GM23338 (cell line): ENCODE results near the gene KANK4. TPM values are rescaled to one million over a fixed set of nuclear protein-coding genes. Genes with fewer than 3 reads are reported as not detected.

Experiments used
- ATAC-seq: fragments of 200-7000 bp; cut with Tn5 transposase; 3 replicates; pipeline ENCODE4 v1.9.1; 2020
- DNase-seq: peaks from one replicate; pipeline ENCODE4 v3.0.0-alpha.2; 2015; ENCODE audit warnings: low spot score
- H2AFZ ChIP-seq: fragments of 200-600 bp; sonication (generic); 2 replicates; pipeline ENCODE4 v1.8.0; 2016; ENCODE audit warnings: antibody characterized with exemption, mild to moderate bottlenecking, moderate library complexity
- H3F3A ChIP-seq: fragments of 200-600 bp; sonication (generic); replicated peaks from 2 replicates; pipeline ENCODE4 v1.8.0; 2017; ENCODE audit warnings: antibody characterized with exemption, mixed run types, low read depth
- H3K27ac ChIP-seq: fragments of 200-600 bp; sonication (generic); 2 replicates; pipeline ENCODE4 v1.6.1; 2016; ENCODE audit warnings: low read depth
- H3K27me3 ChIP-seq: fragments of 200-600 bp; sonication (generic); 2 replicates; pipeline ENCODE4 v1.8.0; 2016; ENCODE audit warnings: mild to moderate bottlenecking, mixed run types, moderate library complexity; ENCODE audit not compliant: insufficient read depth
- H3K36me3 ChIP-seq: fragments of 200-600 bp; sonication (generic); 2 replicates; pipeline ENCODE4 v1.8.0; 2016; ENCODE audit warnings: mild to moderate bottlenecking; ENCODE audit not compliant: insufficient read depth
- H3K4me1 ChIP-seq: fragments of 200-600 bp; sonication (generic); 2 replicates; pipeline ENCODE4 v1.8.0; 2016; ENCODE audit warnings: mild to moderate bottlenecking, moderate library complexity; ENCODE audit not compliant: insufficient read depth
- H3K4me2 ChIP-seq: fragments of 200-600 bp; sonication (generic); 2 replicates; pipeline ENCODE4 v1.7.1; 2017; ENCODE audit warnings: mixed run types
- H3K4me3 ChIP-seq: fragments of 200-600 bp; sonication (generic); 2 replicates; pipeline ENCODE4 v1.6.1; 2016; ENCODE audit warnings: mixed run types
- H3K79me2 ChIP-seq: fragments of 200-600 bp; sonication (generic); replicated peaks from 2 replicates; pipeline ENCODE4 v1.8.0; 2017; ENCODE audit warnings: mild to moderate bottlenecking; ENCODE audit not compliant: insufficient read depth
- H3K9me2 ChIP-seq: fragments of 200-600 bp; sonication (generic); 2 replicates; pipeline ENCODE4 v1.8.0; 2017; ENCODE audit not compliant: insufficient read depth
- H4K20me1 ChIP-seq: fragments of 200-600 bp; sonication (generic); replicated peaks from 2 replicates; pipeline ENCODE4 v1.8.0; 2017; ENCODE audit warnings: mild to moderate bottlenecking; ENCODE audit not compliant: insufficient read depth
- H3K27ac Mint-ChIP-seq: 2 replicates; pipeline ENCODE4 v1.8.0; 2020; ENCODE audit warnings: inconsistent platforms, mild to moderate bottlenecking, moderate library complexity, mixed read lengths
- H3K27me3 Mint-ChIP-seq: 3 replicates; pipeline ENCODE4 v1.8.0; 2022; ENCODE audit warnings: low read depth, mild to moderate bottlenecking, moderate library complexity, mixed read lengths, inconsistent platforms; ENCODE audit not compliant: insufficient read depth, poor library complexity
- H3K36me3 Mint-ChIP-seq: 3 replicates; pipeline ENCODE4 v1.8.0; 2021; ENCODE audit warnings: low read depth, mild to moderate bottlenecking, inconsistent platforms, moderate library complexity, mixed read lengths
- H3K4me1 Mint-ChIP-seq: 3 replicates; pipeline ENCODE4 v1.8.0; 2020; ENCODE audit warnings: mild to moderate bottlenecking, inconsistent platforms, mixed read lengths
- H3K4me3 Mint-ChIP-seq: 3 replicates; pipeline ENCODE4 v1.8.0; 2021; ENCODE audit warnings: moderate library complexity, mild to moderate bottlenecking, inconsistent platforms, mixed read lengths
- H3K9me3 Mint-ChIP-seq: 3 replicates; pipeline ENCODE4 v1.8.0; 2020; ENCODE audit warnings: moderate library complexity, mild to moderate bottlenecking, inconsistent platforms, mixed read lengths
- CREB1 ChIP-seq: fragments of 250-450 bp; sonication (Bioruptor Pico); IDR thresholded peaks from 2 replicates; pipeline ENCODE4 v1.5.0; 2020; ENCODE audit warnings: low read depth, mild to moderate bottlenecking, moderate library complexity
- ETS1 ChIP-seq: IDR thresholded peaks from 2 replicates; pipeline ENCODE4 v1.6.1; 2016; ENCODE audit warnings: antibody characterized with exemption
- NANOG ChIP-seq: IDR thresholded peaks from 2 replicates; pipeline ENCODE4 v1.6.1; 2016; ENCODE audit warnings: antibody characterized with exemption, borderline replicate concordance
- POLR2AphosphoS5 ChIP-seq: IDR thresholded peaks from 2 replicates; pipeline ENCODE4 v1.6.1; 2016; ENCODE audit warnings: antibody characterized with exemption, low read depth
- REST ChIP-seq: IDR thresholded peaks from one replicate; pipeline ENCODE4 v1.6.1; 2018; ENCODE audit warnings: antibody characterized with exemption; ENCODE audit not compliant: unreplicated experiment
- ZNF114 ChIP-seq: fragments of 250-450 bp; sonication (Bioruptor Pico); IDR thresholded peaks from 2 replicates; pipeline ENCODE4 v1.5.0; 2020; ENCODE audit warnings: mild to moderate bottlenecking, moderate library complexity
- ZNF331 ChIP-seq: fragments of 250-450 bp; sonication (Bioruptor Pico); IDR thresholded peaks from 2 replicates; pipeline ENCODE4 v1.5.0; 2020; ENCODE audit warnings: low read depth, mild to moderate bottlenecking, moderate library complexity
- polyA plus RNA-seq: library from polyadenylated mRNA; unstranded; fragments of >200 nt; fragmentation: Nextera tagmentation; extraction: Ambion mirVana; gene quantifications from 2 replicates; pipeline ENCODE4 v1.2.1, GENCODE V29; 2016
- total RNA-seq: library from RNA; depleted of rRNA; stranded (reverse); fragments of >200 nt; shearing (Covaris generic); gene quantifications from 2 replicates; pipeline ENCODE4 v1.2.3, GENCODE V29; 2014

The KANK4 gene
- total and polyA plus RNA-seq, 2 experiments from 2014 or later: 0.31 to 0.42 TPM

GRCh38 chr1:62208087-62208486 lies 111.1 kb downstream of the KANK4 start:
- DNase-seq (no peak), ATAC-seq (no peak)
- Histone ChIP-seq H3K36me3 (peaks cover 82% of the 10 kb centered on the region), H3K4me2 (no peak overlapping the region), H3K9me2 (no peaks in the 10 kb centered on the region), H3K79me2 (peaks cover 65% of the 10 kb centered on the region), H4K20me1 (peaks cover 70% of the 10 kb centered on the region), H3K4me3 (no peak overlapping the region), H3K27ac (peak overlapping the region; percentile 48), H2AFZ (no peak overlapping the region), H3K27me3 (no peaks in the 10 kb centered on the region), H3F3A (peaks cover 83% of the 10 kb centered on the region), H3K4me1 (peaks cover 41% of the 10 kb centered on the region)
- Mint-ChIP-seq H3K4me3 (no peak overlapping the region), H3K36me3 (peaks cover 98% of the 10 kb centered on the region), H3K9me3 (peaks cover 44% of the 10 kb centered on the region), H3K27ac (0 out of 2 replicates have a peak overlapping the region, but pooled peaks have one; percentile 31), H3K4me1 (peaks cover 49% of the 10 kb centered on the region), H3K27me3 (peaks cover 64% of the 10 kb centered on the region)
- TF ChIP-seq POLR2AphosphoS5 (peak; percentile 55; the same call in 1 of the 2 replicates), ZNF114 (CRISPR knock-in tag) (no peak)

- Histone ChIP-seq H3K4me1 (peaks cover 50% of the 10 kb centered on the region), H3K27ac (peak overlapping the region; percentile 48), H3K9me2 (no peaks in the 10 kb centered on the region), H3K79me2 (peaks cover 74% of the 10 kb centered on the region), H3F3A (peaks cover 78% of the 10 kb centered on the region), H3K4me3 (no peak overlapping the region), H2AFZ (no peak overlapping the region), H4K20me1 (peaks cover 79% of the 10 kb centered on the region), H3K36me3 (peaks cover 90% of the 10 kb centered on the region), H3K4me2 (peak overlapping the region; percentile 9; the same call in 1 of the 2 replicates), H3K27me3 (no peaks in the 10 kb centered on the region)
- Mint-ChIP-seq H3K36me3 (peaks cover 100% of the 10 kb centered on the region), H3K27ac (peak overlapping the region; percentile 43; the same call in 1 of the 2 replicates), H3K9me3 (peaks cover 37% of the 10 kb centered on the region), H3K27me3 (peaks cover 56% of the 10 kb centered on the region), H3K4me3 (peak overlapping the region; percentile 16), H3K4me1 (peaks cover 52% of the 10 kb centered on the region)
- DNase-seq (no peak), ATAC-seq (no peak)
- TF ChIP-seq REST: no peak
- no peak for TF ChIP-seq POLR2AphosphoS5
- TF ChIP-seq CREB1: no peak
- TF ChIP-seq NANOG: no peak
- no peak for TF ChIP-seq ETS1
- no peak for TF ChIP-seq ZNF114 (CRISPR knock-in tag)
- no peak for TF ChIP-seq ZNF331
These were observed 112.0 kb downstream of the KANK4 start for GRCh38 chr1:62207187-62207586.
